Esophagus (tissue), 2 donors: ENCODE measurements around the gene LRRTM4. TPM values are rescaled to one million over a fixed set of nuclear protein-coding genes. Genes with fewer than 3 reads are reported as not detected.
"Not testable (repeated sequence)": the region's sequence is repeated elsewhere in the genome, so short reads cannot be mapped to it uniquely, and the experiment has no call there.

Source experiments
- H3K27ac ChIP-seq, 2 donors: one replicate each; pipeline ENCODE4 v1.5.1; 2013; ENCODE audit warnings: low read depth in 2 of 2, mild to moderate bottlenecking in 2 of 2, inconsistent platforms in 1 of 2, low read length in 1 of 2, moderate library complexity in 1 of 2
- H3K27me3 ChIP-seq, 2 donors: one replicate each; pipeline ENCODE4 v1.6.1; 2013; ENCODE audit warnings: low read length in 2 of 2, control low read depth in 1 of 2, mild to moderate bottlenecking in 1 of 2; ENCODE audit not compliant: insufficient read depth in 2 of 2, control insufficient read depth in 1 of 2
- H3K36me3 ChIP-seq, 2 donors: one replicate each; pipeline ENCODE4 v1.6.1; 2013; ENCODE audit warnings: low read length in 1 of 2; ENCODE audit not compliant: control insufficient read depth in 2 of 2, insufficient read depth in 2 of 2
- H3K4me1 ChIP-seq, 2 donors: one replicate each; pipeline ENCODE4 v1.6.1; 2013; ENCODE audit warnings: low read length in 1 of 2; ENCODE audit not compliant: control insufficient read depth in 2 of 2, insufficient read depth in 2 of 2
- H3K4me3 ChIP-seq, 2 donors: one replicate each; pipeline ENCODE4 v1.5.1; 2013; ENCODE audit warnings: low read length in 2 of 2, mild to moderate bottlenecking in 2 of 2, low read depth in 1 of 2, moderate library complexity in 1 of 2
- H3K9me3 ChIP-seq, 2 donors: one replicate each; pipeline ENCODE4 v1.6.1; 2013; ENCODE audit warnings: mild to moderate bottlenecking in 2 of 2, low read depth in 1 of 2, low read length in 1 of 2, moderate library complexity in 1 of 2; ENCODE audit not compliant: control insufficient read depth in 2 of 2, insufficient read depth in 1 of 2
- WGBS, 2 donors: extraction: QIAGEN DNeasy Blood & Tissue Kit; methylation state at CpG; one replicate each; pipeline ENCODE4 v1.1.7; 2013; 5-methylcytosine and 5-hydroxymethylcytosine counted together
- polyA plus RNA-seq, 2 donors: library from polyadenylated mRNA; stranded (reverse); fragments of 200-250 nt; gene quantifications; one replicate each; pipeline ENCODE4 v1.2.3, GENCODE V29; 2013
- donor health status: healthy with polysubstance abuse.
- donor health status: Bipolar disorder and iron deficiency.

Gene LRRTM4
- polyA plus RNA-seq, 2 donors: not detected

DNA sequence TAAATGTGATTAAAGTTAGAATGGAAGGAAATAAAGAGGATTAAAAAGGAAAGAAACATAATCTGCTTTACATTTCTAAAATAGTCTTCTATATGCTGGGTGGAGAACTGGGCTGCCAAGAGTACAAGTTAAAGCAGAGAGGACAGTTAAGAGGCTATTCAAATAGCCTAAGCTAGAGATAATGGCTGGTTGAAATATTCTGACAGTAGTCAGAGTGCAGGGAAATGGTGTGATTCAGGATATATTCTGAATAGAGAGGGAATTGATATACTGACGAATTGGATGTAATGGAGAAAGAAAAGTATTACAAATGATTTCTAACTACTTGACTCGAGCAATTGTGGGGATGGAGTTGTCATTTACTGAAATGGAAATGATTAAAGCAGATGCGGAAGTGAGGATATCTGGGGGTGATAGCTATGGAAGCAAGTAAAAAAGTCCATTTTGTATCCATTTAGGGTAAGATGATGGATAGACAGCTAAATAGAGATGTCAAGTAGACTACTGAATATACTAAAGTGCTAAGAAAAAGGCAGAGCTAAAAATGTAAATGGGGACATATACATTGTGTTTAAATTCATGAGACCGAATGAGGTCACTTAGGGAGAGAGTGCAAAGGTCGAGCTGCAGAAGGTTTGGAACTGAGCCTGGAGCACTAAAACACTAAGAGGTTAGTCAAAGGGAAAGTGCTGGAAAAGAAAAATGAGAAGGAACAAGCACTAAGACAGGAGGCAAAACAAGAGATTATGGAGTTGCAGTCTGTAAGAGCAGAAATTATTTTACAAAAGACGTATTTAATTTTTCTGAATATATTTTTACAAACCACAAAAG lies 696.8 kb downstream of the LRRTM4 start:
- H3K27me3 ChIP-seq: no peaks in the 10 kb centered on the region
- H3K4me1 ChIP-seq: no peaks in the 10 kb centered on the region

DNA sequence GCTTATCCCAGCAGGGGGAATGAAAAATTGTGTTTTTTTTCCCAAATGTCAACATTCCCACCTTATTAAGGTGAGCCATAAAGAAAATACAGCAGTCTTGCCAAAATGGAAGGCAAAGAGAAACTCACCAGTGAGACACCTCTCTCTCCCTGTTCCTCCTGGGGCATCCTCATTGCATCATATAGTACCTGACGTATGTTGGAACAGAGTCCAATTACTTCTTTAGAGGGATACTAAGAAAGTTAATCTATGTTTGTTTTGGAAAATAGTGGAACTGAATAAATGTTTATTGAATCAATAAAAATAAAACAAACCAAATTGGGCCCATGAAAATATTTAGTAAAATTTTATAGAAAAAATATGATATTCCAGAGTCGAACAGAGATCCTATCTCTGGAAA lies 700.4 kb downstream of the LRRTM4 start:
- Histone ChIP-seq H3K27ac (no peak overlapping the region), H3K27me3 (no peaks in the 10 kb centered on the region), H3K36me3 (no peaks in the 10 kb centered on the region), H3K4me3 (no peak overlapping the region), H3K4me1 (no peaks in the 10 kb centered on the region), H3K9me3 (no peaks in the 10 kb centered on the region)
- 66 to 87% methylated on average over 2 of the region's 2 CpGs for WGBS, 2 donors

More for the DNA sequence above, 696.8 kb downstream of the LRRTM4 start:
- 61 to 69% methylated on average over 6 of the region's 6 CpGs for WGBS, 2 donors
- no peak overlapping the region for H3K27ac ChIP-seq
- H3K36me3 ChIP-seq: no peaks in the 10 kb centered on the region
- no peak overlapping the region for H3K4me3 ChIP-seq
- H3K9me3 ChIP-seq: no peaks in the 10 kb centered on the region

DNA sequence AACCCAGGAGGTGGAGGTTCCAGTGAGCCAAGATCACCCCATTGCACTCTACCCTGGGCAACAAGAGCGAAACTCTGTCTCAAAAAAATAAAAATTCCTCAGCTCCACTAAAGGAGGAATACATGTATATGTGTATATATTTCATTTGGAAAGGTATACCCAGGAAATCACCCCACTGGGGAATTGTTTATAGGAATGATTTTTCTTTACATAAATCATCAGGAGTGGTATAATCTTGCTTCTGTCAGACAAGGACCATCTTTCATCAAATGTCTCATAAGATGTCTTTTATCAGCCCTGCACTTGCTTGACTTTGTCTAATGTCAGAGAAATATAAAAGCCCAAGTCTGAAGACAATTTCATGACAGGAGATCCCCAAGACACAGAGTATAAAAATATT lies 709.1 kb downstream of the LRRTM4 start:
- Histone ChIP-seq H3K9me3 (no peaks in the 10 kb centered on the region), H3K27ac (no peak overlapping the region), H3K4me1 (no peaks in the 10 kb centered on the region), H3K27me3 (no peaks in the 10 kb centered on the region), H3K36me3 (no peaks in the 10 kb centered on the region), H3K4me3 (no peak overlapping the region)
- WGBS, 2 donors: 77 to 79% methylated on average over 1 of the region's 1 CpG

DNA sequence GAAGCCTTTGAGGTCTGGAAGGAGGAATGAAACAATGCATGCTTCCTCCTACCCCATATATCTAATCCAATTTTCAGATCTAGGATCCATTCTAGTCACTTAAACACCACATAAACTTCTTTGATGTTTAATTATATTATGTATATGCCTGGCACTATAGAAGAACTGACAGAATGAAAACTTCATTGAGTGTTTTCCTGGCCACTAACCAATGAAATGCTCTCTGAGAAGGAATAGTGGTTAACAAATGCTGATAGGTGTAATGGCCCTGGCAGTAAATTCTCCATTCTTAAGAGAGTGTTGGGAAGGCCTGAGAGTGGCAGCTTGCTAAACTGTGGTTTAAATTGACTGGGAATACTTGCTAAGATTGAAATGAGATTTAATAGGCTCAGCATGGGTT lies 710.0 kb downstream of the LRRTM4 start:
- Histone ChIP-seq H3K27me3 (no peaks in the 10 kb centered on the region), H3K4me1 (no peaks in the 10 kb centered on the region), H3K4me3 (no peak overlapping the region), H3K27ac (no peak overlapping the region), H3K9me3 (no peaks in the 10 kb centered on the region), H3K36me3 (no peaks in the 10 kb centered on the region)

DNA sequence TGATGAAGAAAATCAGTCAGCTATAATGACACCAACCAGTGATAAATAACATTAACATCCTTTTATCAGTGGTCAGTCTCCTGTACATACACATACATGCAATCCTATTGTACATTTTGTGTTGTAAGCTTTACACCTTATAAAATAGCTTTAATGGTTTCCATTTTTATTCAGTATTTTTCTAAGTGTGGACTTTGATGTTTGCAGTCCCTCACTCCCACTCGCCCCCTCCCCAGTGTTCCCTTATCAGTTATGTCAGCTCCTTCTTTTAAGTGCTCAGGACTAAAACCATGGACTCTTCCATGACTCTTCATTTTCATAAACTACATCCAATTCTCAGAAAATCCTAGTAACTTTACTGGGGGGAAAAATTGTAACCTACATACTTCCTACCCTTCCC lies 713.0 kb downstream of the LRRTM4 start:
- no peaks in the 10 kb centered on the region for H3K4me1 ChIP-seq
- H3K27me3 ChIP-seq: no peaks in the 10 kb centered on the region
- 52 to 68% methylated on average over 1 of the region's 1 CpG for WGBS, 2 donors

DNA sequence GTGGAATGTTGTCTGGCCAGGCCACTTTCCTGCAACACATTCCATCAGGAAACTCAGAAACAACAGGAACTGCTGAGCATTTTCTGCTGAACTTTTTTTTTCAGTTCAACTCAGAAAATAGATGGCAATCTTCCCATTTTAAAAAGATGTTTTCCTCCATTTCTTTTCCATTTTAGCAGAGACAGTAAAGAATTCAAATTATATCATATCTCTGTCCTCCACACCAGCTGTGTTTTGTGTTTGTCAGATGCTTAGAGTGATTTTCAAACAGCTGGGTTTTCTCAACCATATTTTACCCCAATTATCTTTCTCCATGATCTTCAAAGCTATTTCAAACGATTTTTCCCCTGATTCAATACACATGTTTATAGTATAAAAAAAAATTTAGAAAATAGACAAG lies 713.4 kb downstream of the LRRTM4 start:
- Histone ChIP-seq H3K36me3 (no peaks in the 10 kb centered on the region), H3K4me3 (no peak overlapping the region), H3K4me1 (no peaks in the 10 kb centered on the region), H3K27ac (no peak overlapping the region), H3K27me3 (no peaks in the 10 kb centered on the region), H3K9me3 (no peaks in the 10 kb centered on the region)
- WGBS, 2 donors: 0 to 2% methylated on average over 1 of the region's 1 CpG

More for the DNA sequence above, 713.0 kb downstream of the LRRTM4 start:
- no peaks in the 10 kb centered on the region for H3K36me3 ChIP-seq
- no peaks in the 10 kb centered on the region for H3K9me3 ChIP-seq
- no peak overlapping the region for H3K4me3 ChIP-seq
- no peak overlapping the region for H3K27ac ChIP-seq

DNA sequence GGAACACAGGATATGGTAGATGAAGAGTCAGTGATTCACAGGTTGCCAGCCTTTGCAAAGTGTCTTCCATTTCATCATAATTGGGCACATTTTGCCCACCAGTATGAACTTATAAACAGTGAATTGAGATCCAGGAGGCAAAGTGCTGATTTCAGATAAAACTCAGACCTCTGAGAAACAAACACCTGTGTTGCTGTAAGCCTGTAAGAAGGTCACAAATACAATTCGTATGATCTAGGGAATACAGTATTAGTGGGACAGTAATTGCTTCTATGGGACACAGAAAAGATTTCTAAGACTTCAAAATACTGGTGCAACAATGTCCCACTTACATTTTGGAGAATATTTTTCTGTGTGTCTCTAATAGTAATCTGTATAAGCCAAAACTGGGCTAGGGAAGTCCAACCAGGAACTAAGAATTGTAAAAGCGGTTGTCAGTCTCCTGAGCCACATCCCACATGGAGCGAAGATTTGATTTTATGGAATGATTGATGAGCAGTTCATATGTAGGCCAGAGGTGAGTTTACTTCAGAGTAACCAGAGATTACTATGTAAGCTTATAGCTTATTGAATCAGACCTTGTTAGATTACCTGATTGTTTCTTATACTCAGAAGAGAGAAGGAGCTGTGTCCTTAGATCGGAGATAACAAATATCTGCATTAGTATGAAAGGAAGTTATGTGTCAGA lies 728.4 kb downstream of the LRRTM4 start:
- Histone ChIP-seq H3K36me3 (no peaks in the 10 kb centered on the region), H3K4me3 (no peak overlapping the region), H3K27ac (no peak overlapping the region), H3K4me1 (no peaks in the 10 kb centered on the region), H3K9me3 (no peaks in the 10 kb centered on the region), H3K27me3 (no peaks in the 10 kb centered on the region)
- 59 to 61% methylated on average over 4 of the region's 4 CpGs for WGBS, 2 donors

DNA sequence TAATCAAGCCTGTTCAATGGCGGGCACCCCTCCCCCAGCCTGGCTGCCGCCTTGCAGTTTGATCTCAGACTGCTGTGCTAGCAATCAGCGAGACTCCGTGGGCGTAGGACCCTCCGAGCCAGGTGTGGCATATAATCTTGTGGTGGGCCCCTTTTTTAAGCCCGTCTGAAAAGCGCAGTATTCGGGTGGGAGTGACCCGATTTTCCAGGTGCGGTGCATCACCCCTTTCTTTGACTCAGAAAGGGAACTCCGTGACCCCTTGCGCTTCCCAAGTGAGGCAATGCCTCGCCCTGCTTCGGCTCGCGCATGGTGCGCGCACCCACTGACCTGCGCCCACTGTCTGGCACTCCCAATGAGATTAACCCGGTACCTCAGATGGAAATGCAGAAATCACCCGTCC lies 740.9 kb downstream of the LRRTM4 start:
- H3K4me3 ChIP-seq, H3K36me3 ChIP-seq, H3K4me1 ChIP-seq, H3K27ac ChIP-seq, H3K27me3 ChIP-seq, H3K9me3 ChIP-seq: not testable (repeated sequence)
- 86 to 92% methylated on average over 21 to 22 of the region's 22 CpGs for WGBS, 2 donors

DNA sequence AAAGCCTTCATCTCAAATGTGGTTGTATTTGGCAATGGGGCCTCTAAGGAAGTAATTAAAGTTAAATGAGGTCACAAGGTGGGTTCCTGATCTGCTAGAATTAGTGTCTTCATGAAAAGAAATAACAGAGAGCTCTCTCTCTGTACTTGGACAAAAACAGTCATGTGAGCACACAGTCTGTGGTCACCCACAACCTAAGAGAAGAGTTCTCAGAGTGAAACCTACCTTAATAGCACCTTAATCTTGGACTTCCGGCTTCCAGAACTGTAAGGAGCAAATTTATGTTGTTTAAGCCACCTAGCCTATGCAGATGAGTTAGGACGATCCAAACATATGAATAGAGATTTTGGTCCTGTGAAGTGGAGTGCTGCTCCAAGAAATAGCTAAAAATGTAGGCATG lies 758.9 kb downstream of the LRRTM4 start:
- 82 to 85% methylated on average over 2 of the region's 2 CpGs for WGBS, 2 donors

DNA sequence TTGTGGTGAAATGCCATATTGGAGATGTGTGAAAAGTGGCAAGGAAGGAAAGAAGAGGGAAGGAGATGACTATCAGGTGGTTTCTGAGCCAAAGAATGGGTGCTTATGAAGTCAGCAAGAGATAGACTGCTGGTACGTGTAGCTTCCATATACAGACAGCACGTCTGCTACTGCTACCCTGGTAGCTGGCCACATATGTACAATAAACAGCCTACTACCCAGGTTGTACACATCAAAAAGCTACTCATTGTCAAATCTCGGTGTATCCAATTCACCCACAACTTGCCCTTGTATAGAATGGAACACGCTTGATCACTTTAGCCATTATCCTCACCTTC lies 761.8 kb downstream of the LRRTM4 start:
- no peaks in the 10 kb centered on the region for H3K27me3 ChIP-seq
- H3K9me3 ChIP-seq: no peaks in the 10 kb centered on the region
- no peaks in the 10 kb centered on the region for H3K4me1 ChIP-seq
- H3K27ac ChIP-seq: no peak overlapping the region
- H3K4me3 ChIP-seq: no peak overlapping the region
- WGBS, 2 donors: 88 to 90% methylated on average over 4 of the region's 4 CpGs
- no peaks in the 10 kb centered on the region for H3K36me3 ChIP-seq

More for the DNA sequence above, 758.9 kb downstream of the LRRTM4 start:
- Histone ChIP-seq H3K36me3 (no peaks in the 10 kb centered on the region), H3K27ac (no peak overlapping the region), H3K4me1 (no peaks in the 10 kb centered on the region), H3K4me3 (no peak overlapping the region), H3K27me3 (no peaks in the 10 kb centered on the region), H3K9me3 (no peaks in the 10 kb centered on the region)
